Pancreas (tissue), 10 donors: ENCODE data around the gene ANKRD24. TPM values are rescaled to one million over a fixed set of nuclear protein-coding genes. Genes with fewer than 3 reads are reported as not detected.
A peak's percentile ranks its signal among the peaks of the same experiment; 100 is the strongest.

Experiments used
- ATAC-seq, 4 donors: fragments of 200-7000 bp; cut with Tn5 transposase; one replicate each; pipeline versions ENCODE4 v1.8.0 to v1.9.1; 2020; ENCODE audit warnings: mild to moderate bottlenecking in 4 of 4, moderate library complexity in 4 of 4
- DNase-seq, 6 donors: peaks; one replicate each; pipeline ENCODE4 v3.0.0-alpha.2; 2020
- FAIRE-seq: peaks from 2 replicates; lab custom pipeline; 2012; peaks lifted over from hg19 to GRCh38; lab: Jason Lieb, UNC
- H3K27ac ChIP-seq, 4 donors: fragments of 200-600 bp; sonication (generic); 1 replicate in 3 of 4; 2 replicates in 1 of 4; pipeline versions ENCODE4 v1.5.0 to v1.8.0; 2020
- H3K27me3 ChIP-seq, 4 donors: fragments of 200-600 bp; one replicate each; pipeline ENCODE4 v1.8.0; 2021
- H3K36me3 ChIP-seq, 3 donors: fragments of 200-600 bp; sonication (generic) in 1 of 3; one replicate each; pipeline versions ENCODE4 v1.5.0 to v1.8.0; 2020 to 2021
- H3K4me1 ChIP-seq, 3 donors: fragments of 200-600 bp; one replicate each; pipeline ENCODE4 v1.8.0; 2021
- H3K4me3 ChIP-seq, 4 donors: fragments of 200-600 bp; sonication (generic) in 2 of 4; one replicate each; pipeline versions ENCODE4 v1.5.0 to v1.8.0; 2020 to 2021
- H3K9me3 ChIP-seq, 4 donors: fragments of 200-600 bp; one replicate each; pipeline ENCODE4 v1.8.0; 2021
- CTCF ChIP-seq, 4 donors: fragments of 200-600 bp; sonication (generic) in 3 of 4; IDR thresholded peaks; one replicate each; pipeline versions ENCODE4 v1.5.0 to v1.8.0; 2021; ENCODE audit warnings: antibody characterized with exemption in 4 of 4
- WGBS, 2 donors: extraction: QIAGEN DNeasy Blood & Tissue Kit; methylation state at CpG; one replicate each; pipeline ENCODE4 v1.1.7; 2013; 5-methylcytosine and 5-hydroxymethylcytosine counted together
- intact Hi-C, 3 donors: fragments of 100-400 bp; cut with DNase I; formaldehyde crosslinking; loops; one replicate each; pipeline versions ENCODE4 v1.11.1 to v1.14.2; 2022
- polyA plus RNA-seq, 2 donors: library from polyadenylated mRNA; stranded (reverse); fragments of 200-250 nt; gene quantifications; one replicate each; pipeline ENCODE4 v1.2.3, GENCODE V29; 2013
- total RNA-seq, 6 donors: library from RNA; stranded (reverse); fragmentation: NEBNext Ultra II Directional in 4 of 6; extraction: Animal tissue kit (Norgen Biotek cat#: 25700) in 4 of 6; gene quantifications; one replicate each; pipeline versions ENCODE4 v1.2.1 to v1.2.4, GENCODE V29; 2021 to 2023
- donor health status: healthy with polysubstance abuse.
- donor health status: DM: no; HTN: no; CAD: no; lungs with moderate emphysema.
- donor health status: DM: no; HTN: no; CAD: no.
- donor health status: control.
- donor health status: control.
- donor health status: Bipolar disorder and iron deficiency.
- donor health status: DM: yes; HTN: yes; CAD: no.
- donor health status: DM: no; HTN: no; CAD: no.
- donor health status: DM: no; HTN: no; CAD: no.
- donor health status: DM: yes; HTN: yes; CAD: no.

ANKRD24 gene
- total and polyA plus RNA-seq, 8 donors: 0.70 to 14.2 (median 1.9) TPM

GRCh38 chr19:4246767-4247593 lies 64.5 kb downstream of the ANKRD24 start, which contains the start of gene YJU2:
Gene YJU2, plus strand, starts transcription at chr19:4247080. Its CDS starts 67 bp downstream, at chr19:4247147.
- peaks cover 0 to 24% (median 10%) of the 10 kb centered on the region in 3 donors for H3K36me3 ChIP-seq
- WGBS, 2 donors: 0 to 1% methylated on average over 41 to 45 of the region's 45 CpGs
- peak; percentile 84 for FAIRE-seq
- peak; percentile 92 to 100 (median 99) for DNase-seq
- peak; percentile 97 to 99 (median 97) for ATAC-seq
- intact Hi-C loops: no loop called here
- peak within 1 kb of the TSS; percentile 31 to 65 (median 60) for H3K4me3 ChIP-seq
- H3K9me3 ChIP-seq: no peaks in the 10 kb centered on the region
- peak within 1 kb of the TSS; percentile 96 to 99 (median 98) for H3K27ac ChIP-seq
- no peaks in the 10 kb centered on the region for H3K4me1 ChIP-seq
- peak in 1 of 4 donors; percentile 17 for TF ChIP-seq CTCF (IDR thresholded peaks at IDR 0.05)
- H3K27me3 ChIP-seq: no peaks in the 10 kb centered on the region

GRCh38 chr19:4256563-4256962 lies 74.1 kb downstream of the ANKRD24 start:
- TF ChIP-seq CTCF (IDR thresholded peaks at IDR 0.05): no peak
- peaks cover 4 to 93% (median 50%) of the 10 kb centered on the region in 3 donors for H3K36me3 ChIP-seq
- no peak overlapping the region for H3K27ac ChIP-seq
- no peak overlapping the region for H3K4me3 ChIP-seq
- DNase-seq (no peak), ATAC-seq (no peak), FAIRE-seq (no peak)
- H3K27me3 ChIP-seq: no peaks in the 10 kb centered on the region
- H3K4me1 ChIP-seq: no peaks in the 10 kb centered on the region
- 99 to 100% methylated on average over 4 of the region's 4 CpGs for whole genome bisulfite sequencing, 2 donors
- intact Hi-C loops: no loop called here
- H3K9me3 ChIP-seq: no peaks in the 10 kb centered on the region

GRCh38 chr19:4257025-4257424 lies 74.5 kb downstream of the ANKRD24 start:
- Histone ChIP-seq H3K27ac (no peak overlapping the region), H3K4me1 (no peaks in the 10 kb centered on the region), H3K9me3 (no peaks in the 10 kb centered on the region), H3K4me3 (no peak overlapping the region), H3K36me3 (peaks cover 4 to 93% (median 52%) of the 10 kb centered on the region in 3 donors), H3K27me3 (no peaks in the 10 kb centered on the region)
- DNase-seq: no peak
- no peak for ATAC-seq
- 88 to 95% methylated on average over 6 of the region's 6 CpGs for WGBS, 2 donors
- intact Hi-C loops: no loop called here
- FAIRE-seq: no peak
- no peak for TF ChIP-seq CTCF (IDR thresholded peaks at IDR 0.05)

GRCh38 chr19:4258181-4258580 lies 75.7 kb downstream of the ANKRD24 start:
- Histone ChIP-seq H3K27me3 (no peaks in the 10 kb centered on the region), H3K4me3 (no peak overlapping the region), H3K36me3 (peaks cover 4 to 93% (median 55%) of the 10 kb centered on the region in 3 donors), H3K9me3 (no peaks in the 10 kb centered on the region), H3K4me1 (no peaks in the 10 kb centered on the region), H3K27ac (no peak overlapping the region)
- intact Hi-C loops: no loop called here
- WGBS, 2 donors: 95 to 96% methylated on average over 28 of the region's 28 CpGs
- FAIRE-seq: no peak
- DNase-seq: peak in 1 of 6 donors; percentile 67
- ATAC-seq: peak in 1 of 4 donors; percentile 13
- TF ChIP-seq CTCF (IDR thresholded peaks at IDR 0.05): no peak
